Tibial nerve (tissue), 4 donors: ENCODE data around the gene ELF2. TPM values are rescaled to one million over a fixed set of nuclear protein-coding genes. Genes with fewer than 3 reads are reported as not detected.
"Not testable (repeated sequence)": the region's sequence is repeated elsewhere in the genome, so short reads cannot be mapped to it uniquely, and the experiment has no call there.

Source experiments
- DNase-seq, 2 donors: peaks; one replicate each; pipeline ENCODE4 v3.0.0-alpha.2; 2019; ENCODE audit warnings: low spot score in 2 of 2
- H3K27ac ChIP-seq, 4 donors: fragments of 200-600 bp; sonication (generic) in 3 of 4; one replicate each; pipeline ENCODE4 v1.5.1; 2017 to 2019; ENCODE audit warnings: mild to moderate bottlenecking in 1 of 4
- H3K27me3 ChIP-seq, 2 donors: fragments of 200-600 bp; sonication (generic) in 1 of 2; one replicate each; pipeline versions ENCODE4 v1.5.1 to v1.6.0; 2017 to 2019
- H3K36me3 ChIP-seq, 3 donors: fragments of 200-600 bp; sonication (generic); one replicate each; pipeline ENCODE4 v1.5.1; 2018 to 2019
- H3K4me1 ChIP-seq, 4 donors: fragments of 200-600 bp; sonication (generic) in 3 of 4; one replicate each; pipeline ENCODE4 v1.5.1; 2017 to 2019
- H3K4me3 ChIP-seq, 4 donors: fragments of 200-600 bp; sonication (generic) in 3 of 4; one replicate each; pipeline ENCODE4 v1.5.1; 2017 to 2019; ENCODE audit warnings: mild to moderate bottlenecking in 1 of 4, moderate library complexity in 1 of 4
- H3K9me3 ChIP-seq, 4 donors: fragments of 200-600 bp; sonication (generic) in 3 of 4; one replicate each; pipeline ENCODE4 v1.5.1; 2017 to 2019
- EP300 ChIP-seq, 2 donors: sonication (generic); formaldehyde crosslinking; IDR thresholded peaks; one replicate each; pipeline ENCODE4 v1.6.1; 2017; ENCODE audit warnings: antibody characterized with exemption in 2 of 2, mild to moderate bottlenecking in 1 of 2
- POLR2A ChIP-seq, 2 donors: fragments of 450-650 bp; IDR thresholded peaks; one replicate each; pipeline ENCODE4 v1.6.1; 2017; ENCODE audit warnings: antibody characterized with exemption in 2 of 2, mild to moderate bottlenecking in 2 of 2, moderate library complexity in 2 of 2
- WGBS, 2 donors: methylation state at CpG; one replicate each; pipeline ENCODE4 v1.1.5; 2018; 5-methylcytosine and 5-hydroxymethylcytosine counted together
- total RNA-seq, 4 donors: library from RNA; depleted of rRNA; stranded (reverse); fragments of >200 nt; gene quantifications; one replicate each; pipeline ENCODE4 v1.1.0, GENCODE V29; 2016
- TF ChIP-seq, protein P1 (sequence below), 5 experiments: fragments of 200-600 bp in 3 of 5; fragments of 450-650 bp in 2 of 5; sonication (generic) in 3 of 5; IDR thresholded peaks; one replicate each; pipeline ENCODE4 v1.5.1; 2016 to 2019; ENCODE audit warnings: antibody characterized with exemption in 5 of 5, mild to moderate bottlenecking in 3 of 5, moderate library complexity in 2 of 5

ELF2 gene
- total RNA-seq, 4 donors from 2014 or later: 47.1 to 62.8 (median 54.1) TPM

DNA sequence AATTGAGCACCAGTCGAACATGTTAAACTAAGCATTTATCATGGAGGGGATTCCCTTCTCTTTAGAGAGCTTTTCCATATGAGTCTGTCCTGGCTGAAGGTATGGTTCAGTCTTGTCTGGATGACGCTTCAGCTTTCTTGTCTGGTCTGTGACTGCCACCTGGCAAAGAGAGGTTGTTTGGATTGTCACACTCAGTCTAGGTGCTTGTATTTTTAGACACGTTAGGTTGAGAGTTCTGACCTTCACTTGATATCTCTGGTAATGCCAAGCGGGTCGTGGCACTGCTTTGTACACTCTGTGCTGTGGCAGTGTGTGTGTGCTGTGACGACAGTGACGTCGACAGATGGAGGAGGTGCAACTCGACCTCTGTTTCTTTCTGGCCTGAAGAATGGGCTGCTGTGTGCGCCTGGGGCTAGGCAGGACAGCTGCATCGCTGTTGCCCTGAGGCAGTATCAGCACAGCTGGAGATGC, 148.8 kb downstream of the ELF2 start:
- TF ChIP-seq POLR2A (IDR thresholded peaks at IDR 0.05) (no peak), EP300 (IDR thresholded peaks at IDR 0.05) (no peak)
- TF ChIP-seq, protein P1, sequence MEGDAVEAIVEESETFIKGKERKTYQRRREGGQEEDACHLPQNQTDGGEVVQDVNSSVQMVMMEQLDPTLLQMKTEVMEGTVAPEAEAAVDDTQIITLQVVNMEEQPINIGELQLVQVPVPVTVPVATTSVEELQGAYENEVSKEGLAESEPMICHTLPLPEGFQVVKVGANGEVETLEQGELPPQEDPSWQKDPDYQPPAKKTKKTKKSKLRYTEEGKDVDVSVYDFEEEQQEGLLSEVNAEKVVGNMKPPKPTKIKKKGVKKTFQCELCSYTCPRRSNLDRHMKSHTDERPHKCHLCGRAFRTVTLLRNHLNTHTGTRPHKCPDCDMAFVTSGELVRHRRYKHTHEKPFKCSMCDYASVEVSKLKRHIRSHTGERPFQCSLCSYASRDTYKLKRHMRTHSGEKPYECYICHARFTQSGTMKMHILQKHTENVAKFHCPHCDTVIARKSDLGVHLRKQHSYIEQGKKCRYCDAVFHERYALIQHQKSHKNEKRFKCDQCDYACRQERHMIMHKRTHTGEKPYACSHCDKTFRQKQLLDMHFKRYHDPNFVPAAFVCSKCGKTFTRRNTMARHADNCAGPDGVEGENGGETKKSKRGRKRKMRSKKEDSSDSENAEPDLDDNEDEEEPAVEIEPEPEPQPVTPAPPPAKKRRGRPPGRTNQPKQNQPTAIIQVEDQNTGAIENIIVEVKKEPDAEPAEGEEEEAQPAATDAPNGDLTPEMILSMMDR (IDR thresholded peaks at IDR 0.05): no peak
- peaks cover 0 to 6% (median 0%) of the 10 kb centered on the region in 4 donors for H3K4me1 ChIP-seq
- DNase-seq: no peak
- no peaks in the 10 kb centered on the region for H3K27me3 ChIP-seq
- no peaks in the 10 kb centered on the region for H3K9me3 ChIP-seq
- peaks cover 0 to 8% (median 0%) of the 10 kb centered on the region in 3 donors for H3K36me3 ChIP-seq
- H3K27ac ChIP-seq: no peak overlapping the region
- H3K4me3 ChIP-seq: no peak overlapping the region
- WGBS, 2 donors: 55 to 70% methylated on average over 11 of the region's 11 CpGs

DNA sequence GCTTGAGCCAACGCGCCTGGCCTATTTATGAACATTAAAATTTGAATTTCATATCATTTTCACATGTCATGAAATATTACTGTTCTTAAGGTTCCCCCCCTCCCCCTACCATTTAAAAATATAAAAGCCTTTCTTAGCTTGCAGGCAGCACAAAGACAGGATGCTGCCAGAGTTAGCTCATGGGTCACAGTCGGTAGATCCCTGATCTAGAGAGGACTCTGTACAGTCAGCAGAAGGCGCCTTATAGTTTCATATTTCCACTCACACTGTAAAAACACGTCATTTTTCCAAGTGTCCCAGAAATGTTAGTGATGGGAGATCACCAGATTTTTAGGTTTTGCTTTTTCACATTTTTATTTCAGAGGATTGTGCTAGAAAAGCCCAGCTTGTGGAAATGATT, 149.2 kb downstream of the ELF2 start:
- no peak for TF ChIP-seq EP300 (IDR thresholded peaks at IDR 0.05)
- TF ChIP-seq, protein P1 (IDR thresholded peaks at IDR 0.05): no peak
- TF ChIP-seq POLR2A (IDR thresholded peaks at IDR 0.05): no peak
- DNase-seq: no peak
- Histone ChIP-seq H3K36me3 (peaks cover 0 to 8% (median 0%) of the 10 kb centered on the region in 3 donors), H3K27me3 (no peaks in the 10 kb centered on the region), H3K9me3 (no peaks in the 10 kb centered on the region), H3K27ac (no peak overlapping the region), H3K4me1 (peaks cover 0 to 6% (median 0%) of the 10 kb centered on the region in 4 donors), H3K4me3 (no peak overlapping the region)
- WGBS, 2 donors: 68 to 75% methylated on average over 5 of the region's 5 CpGs

DNA sequence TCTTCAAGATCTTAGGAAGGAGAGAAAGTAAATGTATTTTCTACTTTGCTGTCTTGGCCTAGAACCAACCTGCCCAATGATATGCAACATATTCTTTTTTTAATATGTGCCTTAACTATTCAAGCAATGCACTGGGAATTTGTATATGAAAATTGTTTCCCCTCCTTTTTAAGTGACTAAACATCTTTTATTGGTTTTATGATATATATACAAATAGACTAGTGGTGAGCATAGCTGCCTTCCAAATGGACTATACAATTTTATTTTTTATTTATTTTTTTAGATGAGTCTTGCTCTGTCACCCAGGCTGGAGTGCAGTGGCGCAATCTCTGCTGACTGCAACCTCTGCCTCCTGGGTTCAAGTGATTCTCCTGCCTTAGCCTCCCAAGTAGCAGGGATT, 151.2 kb downstream of the ELF2 start:
- 100% methylated on average over 1 of the region's 1 CpG for WGBS, 2 donors
- no peak overlapping the region for H3K4me3 ChIP-seq
- H3K4me1 ChIP-seq: peaks cover 0 to 3% (median 0%) of the 10 kb centered on the region in 4 donors
- no peaks in the 10 kb centered on the region for H3K27me3 ChIP-seq
- DNase-seq: no peak
- no peaks in the 10 kb centered on the region for H3K9me3 ChIP-seq
- no peak for TF ChIP-seq POLR2A (IDR thresholded peaks at IDR 0.05)
- no peak overlapping the region for H3K27ac ChIP-seq
- H3K36me3 ChIP-seq: peaks cover 0 to 8% (median 0%) of the 10 kb centered on the region in 3 donors

DNA sequence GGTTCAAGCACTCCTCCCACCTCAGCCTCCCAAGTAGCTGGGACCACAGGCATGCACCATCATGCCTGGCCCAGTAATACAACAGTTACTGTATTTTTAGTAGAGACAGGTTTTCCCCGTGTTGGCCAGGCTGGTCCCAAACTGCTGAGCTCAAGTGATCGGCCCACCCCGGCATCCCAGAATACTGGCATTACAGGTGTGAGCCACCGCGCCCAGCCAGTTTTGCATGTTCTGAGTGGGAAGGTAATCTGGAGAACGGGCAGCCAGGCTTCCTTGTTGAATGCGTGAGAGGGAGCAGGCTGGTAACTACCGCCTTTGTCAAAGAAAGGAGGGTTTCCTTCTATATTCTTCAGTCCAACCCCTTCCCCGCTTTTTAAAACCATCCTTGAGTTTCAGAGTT, 152.3 kb downstream of the ELF2 start:
- no peak for DNase-seq
- Histone ChIP-seq H3K36me3 (peaks cover 0 to 8% (median 0%) of the 10 kb centered on the region in 3 donors), H3K4me1 (no peaks in the 10 kb centered on the region), H3K4me3 (no peak overlapping the region), H3K27me3 (no peaks in the 10 kb centered on the region), H3K27ac (no peak overlapping the region), H3K9me3 (no peaks in the 10 kb centered on the region)
- 89 to 97% methylated on average over 9 of the region's 9 CpGs for WGBS, 2 donors
- TF ChIP-seq POLR2A (IDR thresholded peaks at IDR 0.05): no peak
- TF ChIP-seq EP300 (IDR thresholded peaks at IDR 0.05): no peak
- TF ChIP-seq, protein P1 (IDR thresholded peaks at IDR 0.05): no peak

DNA sequence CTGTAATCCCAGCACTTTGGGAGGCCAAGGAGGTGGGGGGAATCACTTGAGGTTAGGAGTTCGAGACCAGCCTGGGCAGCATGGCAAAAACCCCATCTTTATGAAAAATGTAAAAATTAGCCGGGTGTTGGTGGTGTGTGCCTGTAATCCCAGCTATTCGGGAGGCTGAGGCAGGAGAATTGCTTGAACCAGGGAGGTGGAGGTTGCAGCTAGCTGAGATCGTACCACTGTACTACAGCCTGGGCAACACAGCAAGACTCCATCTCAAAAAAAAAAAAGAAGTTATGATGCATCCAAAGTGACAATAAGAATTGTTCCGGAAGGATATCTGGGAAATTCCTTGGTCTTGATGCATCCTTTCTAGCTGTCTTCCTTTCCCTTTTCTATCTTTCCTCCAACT, 154.2 kb downstream of the ELF2 start:
- Histone ChIP-seq H3K9me3 (no peaks in the 10 kb centered on the region), H3K27ac (no peak overlapping the region), H3K36me3 (no peaks in the 10 kb centered on the region), H3K27me3 (no peaks in the 10 kb centered on the region), H3K4me1 (peaks cover 0 to 7% (median 0%) of the 10 kb centered on the region in 4 donors), H3K4me3 (no peak overlapping the region)
- 93 to 96% methylated on average over 5 of the region's 5 CpGs for WGBS, 2 donors
- TF ChIP-seq, protein P1 (IDR thresholded peaks at IDR 0.05): no peak
- TF ChIP-seq POLR2A (IDR thresholded peaks at IDR 0.05): no peak
- TF ChIP-seq EP300 (IDR thresholded peaks at IDR 0.05): no peak
- no peak for DNase-seq

DNA sequence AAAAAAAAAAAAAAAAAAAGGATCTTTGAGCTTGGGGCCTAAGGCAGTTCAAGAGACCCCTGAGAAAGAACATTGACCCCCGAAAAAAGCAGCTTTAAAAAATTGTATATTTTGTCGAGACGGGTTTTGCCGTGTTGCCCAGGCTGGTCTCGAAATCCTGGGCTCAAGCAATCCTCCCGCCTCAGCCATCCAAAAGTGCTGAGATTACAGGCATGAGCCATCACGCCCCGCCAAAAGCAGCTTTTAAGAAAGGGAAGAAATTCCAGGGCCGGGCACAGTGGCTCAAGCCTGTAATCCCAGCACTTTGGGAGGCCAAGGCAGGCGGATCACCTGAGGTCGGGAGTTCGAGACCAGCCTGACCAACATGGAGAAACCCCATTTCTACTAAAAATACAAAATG, 155.9 kb downstream of the ELF2 start:
- H3K36me3 ChIP-seq, H3K27ac ChIP-seq, DNase-seq, H3K4me3 ChIP-seq, H3K9me3 ChIP-seq, H3K27me3 ChIP-seq: not testable (repeated sequence)
- H3K4me1 ChIP-seq: peaks cover 0 to 18% (median 2%) of the 10 kb centered on the region in 4 donors
- 92 to 94% methylated on average over 12 of the region's 12 CpGs for WGBS, 2 donors
